Activated T-cell treated with anti-CD3 and anti-CD28 coated beads, Interleukin-2, amount 50 U/mL, for 1 hour (primary cell): Measurements from ENCODE around the gene CREB5.
"Not testable (repeated sequence)": the region's sequence is repeated elsewhere in the genome, so short reads cannot be mapped to it uniquely, and the experiment has no call there.

Experiments used
- DNase-seq: peaks from one replicate; pipeline ENCODE4 v3.0.0-alpha.2; 2020

Gene CREB5, protein sequence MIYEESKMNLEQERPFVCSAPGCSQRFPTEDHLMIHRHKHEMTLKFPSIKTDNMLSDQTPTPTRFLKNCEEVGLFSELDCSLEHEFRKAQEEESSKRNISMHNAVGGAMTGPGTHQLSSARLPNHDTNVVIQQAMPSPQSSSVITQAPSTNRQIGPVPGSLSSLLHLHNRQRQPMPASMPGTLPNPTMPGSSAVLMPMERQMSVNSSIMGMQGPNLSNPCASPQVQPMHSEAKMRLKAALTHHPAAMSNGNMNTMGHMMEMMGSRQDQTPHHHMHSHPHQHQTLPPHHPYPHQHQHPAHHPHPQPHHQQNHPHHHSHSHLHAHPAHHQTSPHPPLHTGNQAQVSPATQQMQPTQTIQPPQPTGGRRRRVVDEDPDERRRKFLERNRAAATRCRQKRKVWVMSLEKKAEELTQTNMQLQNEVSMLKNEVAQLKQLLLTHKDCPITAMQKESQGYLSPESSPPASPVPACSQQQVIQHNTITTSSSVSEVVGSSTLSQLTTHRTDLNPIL

DNA sequence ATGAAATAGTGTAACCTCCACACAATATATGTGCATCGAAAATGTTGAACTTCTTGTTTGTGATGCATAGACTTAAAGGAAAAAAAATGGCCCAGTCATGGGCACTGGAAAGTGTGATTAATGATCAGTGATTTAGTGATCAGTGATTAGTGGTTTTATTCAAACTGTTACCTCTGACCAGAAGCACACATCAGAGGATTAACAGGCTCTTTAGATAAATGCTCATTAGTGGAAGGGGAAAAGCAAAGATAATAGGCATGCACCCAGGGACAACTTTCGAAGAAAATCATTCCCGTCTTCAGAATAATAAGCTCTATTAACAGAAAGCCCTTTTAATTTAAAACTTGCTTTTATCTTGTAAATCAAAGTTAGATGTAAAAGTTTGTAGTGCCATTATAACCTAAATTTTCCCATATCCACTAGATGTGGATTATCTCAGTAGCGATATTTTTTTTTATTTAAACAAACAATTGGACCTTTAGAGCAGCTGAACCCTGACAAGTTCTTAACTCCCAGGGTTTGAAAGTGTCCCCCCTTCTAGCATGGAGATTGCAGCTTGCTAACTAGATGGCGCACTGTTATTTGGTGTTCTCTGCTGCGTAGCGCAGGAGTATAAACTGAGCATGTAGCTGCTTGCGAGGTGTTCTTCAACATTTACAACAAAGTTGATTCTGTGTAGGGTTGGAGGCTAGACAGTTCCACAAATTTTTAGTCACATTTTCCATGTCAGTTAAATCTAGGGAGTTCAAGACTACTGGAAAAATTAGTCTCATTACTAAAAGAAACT lies at the start of gene CREB5:
TSS of gene CREB5 (plus strand) at position 643 of the 787 bp plus-strand sequence. CDS start 397 bp downstream, outside the sequence.
- DNase-seq, result no peak

DNA sequence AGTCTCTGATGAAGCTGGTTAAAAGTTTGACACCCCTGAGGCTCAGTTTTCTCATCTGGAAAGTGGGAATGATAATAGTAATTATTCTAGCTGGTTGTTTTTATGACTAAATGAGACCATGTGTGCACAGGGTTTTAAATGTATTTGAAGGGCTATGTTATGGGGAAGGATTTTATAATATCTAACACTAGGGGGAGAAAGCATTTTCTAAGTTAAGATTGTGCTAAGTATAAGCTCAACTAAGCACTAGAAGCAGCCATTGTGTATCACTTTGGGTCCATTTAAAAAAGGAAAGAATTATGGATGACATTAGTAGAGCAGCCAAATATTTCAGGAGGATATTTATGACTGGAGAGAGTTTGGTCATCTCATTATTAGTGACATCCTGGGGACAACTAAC lies 49.5 kb upstream of the CREB5 start:
- DNase-seq, result no peak

DNA sequence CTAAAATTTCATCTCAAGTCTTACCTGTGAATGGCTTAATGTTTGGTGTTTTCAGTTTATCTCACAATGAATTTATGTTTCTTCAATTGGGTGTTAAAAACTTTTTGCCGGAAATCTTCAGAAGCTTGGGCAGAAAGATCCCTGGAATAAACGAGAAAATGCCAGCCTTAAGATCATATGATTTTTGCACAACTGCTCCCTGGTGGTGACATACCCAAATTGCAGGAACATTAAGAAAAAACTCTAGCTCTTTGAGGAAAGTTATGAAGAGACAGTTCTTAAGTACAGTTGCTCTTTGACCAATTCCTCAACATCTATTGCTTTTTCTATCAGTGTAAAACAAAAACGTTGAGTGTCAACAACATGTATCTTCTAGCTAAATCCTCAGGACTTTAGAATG lies 48.2 kb upstream of the CREB5 start:
- DNase-seq, result no peak

DNA sequence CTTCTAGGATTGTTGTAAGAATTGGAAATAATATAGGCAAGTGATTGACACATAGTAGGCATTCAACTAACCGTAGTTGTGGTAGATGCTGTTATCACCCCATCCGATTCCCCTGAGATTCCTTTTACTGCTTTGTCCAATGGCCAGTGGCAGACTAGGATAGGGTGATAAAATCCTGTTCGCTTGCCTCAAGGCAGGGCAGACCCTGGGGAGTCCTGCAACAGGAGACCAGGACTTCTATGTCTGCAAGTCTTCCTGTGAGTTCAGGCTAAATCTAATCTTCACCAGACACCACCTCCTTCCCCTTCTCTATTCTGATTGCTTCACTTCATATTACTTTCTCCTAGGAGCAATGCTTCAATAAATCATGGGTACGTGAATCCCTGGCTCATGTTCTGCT lies 42.8 kb upstream of the CREB5 start:
- DNase-seq, result no peak

DNA sequence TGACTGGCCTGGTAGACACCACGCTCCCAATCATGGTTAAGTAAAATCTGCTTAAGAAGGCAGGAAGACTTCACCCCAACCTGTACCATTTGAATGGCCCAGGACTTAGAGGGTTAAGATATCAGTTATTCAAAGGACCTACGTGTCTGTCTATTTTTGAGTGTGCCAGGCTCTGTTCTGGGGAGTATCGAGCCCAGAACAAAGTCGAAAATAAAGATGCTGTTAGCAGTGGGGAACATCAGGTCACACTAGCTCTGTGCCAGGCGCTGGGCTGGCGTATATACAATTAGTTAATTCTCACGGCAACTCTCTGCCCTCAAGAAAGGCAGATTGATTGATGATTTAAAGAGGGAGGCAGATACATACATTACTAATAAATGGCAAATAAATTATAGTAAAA lies 40.5 kb upstream of the CREB5 start:
- no peak for DNase-seq

DNA sequence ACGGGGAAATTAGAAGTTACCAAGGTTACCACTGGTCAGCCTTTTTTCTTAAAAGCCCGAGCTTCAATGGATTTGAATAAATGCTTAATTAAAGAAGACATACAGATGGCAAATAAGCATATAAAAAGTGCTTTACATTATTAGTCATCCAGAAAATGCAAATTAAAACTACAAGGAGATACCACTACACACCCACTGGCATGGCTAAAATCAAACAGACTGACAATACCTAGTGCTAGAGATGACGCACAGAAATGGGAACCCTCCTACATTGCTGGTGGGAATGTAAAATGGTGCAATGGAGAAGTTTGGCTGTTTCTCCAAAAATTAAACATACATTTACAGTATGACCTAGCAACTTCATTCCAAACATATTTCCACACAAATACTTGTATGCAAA lies 38.3 kb upstream of the CREB5 start:
- no peak for DNase-seq

DNA sequence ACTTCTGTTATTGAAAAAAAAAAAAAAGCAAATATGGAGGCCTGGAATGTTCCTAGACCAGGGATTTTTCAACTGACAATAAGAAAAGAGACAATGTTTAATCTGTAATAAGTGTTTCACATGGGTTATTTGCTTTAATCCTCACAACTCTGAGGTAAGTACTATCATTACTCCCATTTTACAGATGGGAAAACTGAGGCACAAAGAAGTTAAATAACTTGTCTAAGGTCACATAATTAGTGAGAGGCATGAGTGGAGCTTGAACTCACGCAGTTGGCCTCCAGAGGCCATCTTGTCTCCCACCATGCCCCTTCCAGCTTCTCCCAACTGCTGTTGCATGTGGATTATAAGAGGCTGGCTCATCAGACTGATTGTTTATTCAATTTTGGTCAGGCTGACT lies 36.6 kb upstream of the CREB5 start:
- no peak for DNase-seq

DNA sequence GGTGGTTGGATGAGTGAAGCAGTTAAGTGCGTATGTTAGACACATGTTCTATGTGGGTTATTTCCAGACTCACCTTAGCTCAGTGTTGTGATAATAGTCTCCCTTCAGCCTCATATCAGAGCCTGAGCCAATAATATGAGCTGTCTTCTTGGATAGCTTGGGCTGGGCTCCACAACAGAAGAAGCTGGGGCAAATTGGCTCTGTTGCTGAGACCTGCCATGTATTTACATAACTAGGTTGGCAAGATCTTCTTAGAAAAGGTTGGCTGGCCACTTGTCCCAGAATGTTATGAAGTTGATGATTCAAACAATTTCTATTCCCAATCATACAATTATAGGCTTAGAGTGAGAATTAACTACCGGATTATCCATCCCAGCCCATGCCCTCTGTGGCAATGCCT lies 35.7 kb upstream of the CREB5 start:
- DNase-seq, result no peak

DNA sequence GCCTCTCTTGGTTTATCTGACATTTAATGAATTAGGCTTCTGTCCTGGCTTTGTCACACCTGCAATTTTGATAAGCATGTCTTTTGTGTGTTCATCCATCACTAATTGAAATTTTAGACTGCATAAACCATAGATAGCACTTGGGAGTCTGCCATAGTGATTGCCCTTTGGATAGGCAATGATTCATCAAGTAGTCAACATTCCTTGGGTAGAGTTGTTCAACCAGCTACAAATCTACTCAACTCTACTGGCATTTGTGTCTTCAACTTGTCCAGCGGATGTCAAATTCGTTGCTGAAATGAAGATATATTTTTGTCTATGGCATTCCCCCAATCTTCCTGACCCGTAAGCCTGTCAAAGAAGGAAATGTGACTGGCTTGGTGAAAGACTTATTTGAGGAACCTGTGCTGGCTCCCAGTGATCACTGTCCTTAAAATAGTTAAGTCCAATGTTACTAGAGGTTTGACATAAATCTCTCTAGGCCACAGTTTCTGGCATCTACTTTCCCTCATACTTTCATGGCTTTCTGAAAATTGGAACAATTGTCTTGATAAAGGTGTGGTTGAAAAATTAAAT lies 33.7 kb upstream of the CREB5 start:
- DNase-seq, result no peak

DNA sequence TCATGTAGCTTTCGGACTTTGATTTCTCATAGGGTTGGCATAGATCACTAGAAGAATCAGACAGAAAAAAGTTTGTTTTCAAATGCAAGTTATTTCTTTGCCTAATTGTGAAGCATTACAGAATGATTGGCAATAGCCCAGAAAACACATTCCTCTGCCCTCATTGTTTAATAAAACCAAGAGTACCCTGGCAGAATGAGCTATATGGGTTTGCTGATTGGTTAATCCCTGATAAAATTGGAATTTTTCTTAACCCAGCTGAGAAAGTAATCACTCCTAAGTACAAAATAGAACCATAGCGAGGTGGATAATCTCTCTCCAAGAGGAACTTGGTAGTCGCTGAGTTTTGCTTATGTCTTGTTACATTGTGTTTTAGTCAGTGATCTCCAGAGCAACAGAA lies 30.9 kb upstream of the CREB5 start:
- no peak for DNase-seq

DNA sequence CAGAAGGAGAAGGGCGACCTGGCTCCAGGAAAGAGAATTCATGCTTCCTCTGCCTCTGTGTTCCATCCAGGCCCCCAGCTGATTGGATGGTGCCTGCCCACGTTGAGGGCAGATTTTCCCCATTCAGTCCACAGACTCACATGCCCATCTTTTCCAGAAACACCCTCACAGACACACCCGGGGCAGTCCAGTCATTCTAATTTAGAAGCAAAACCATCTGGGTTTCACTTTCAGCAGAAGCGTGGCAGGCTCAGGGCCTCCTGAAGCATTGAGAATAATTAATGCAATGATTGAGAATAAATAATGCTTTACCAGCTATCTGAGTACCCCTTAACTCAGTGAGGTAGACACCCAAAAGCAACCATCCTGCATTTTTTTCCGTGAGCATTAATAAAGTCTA lies 30.2 kb upstream of the CREB5 start:
- no peak for DNase-seq

DNA sequence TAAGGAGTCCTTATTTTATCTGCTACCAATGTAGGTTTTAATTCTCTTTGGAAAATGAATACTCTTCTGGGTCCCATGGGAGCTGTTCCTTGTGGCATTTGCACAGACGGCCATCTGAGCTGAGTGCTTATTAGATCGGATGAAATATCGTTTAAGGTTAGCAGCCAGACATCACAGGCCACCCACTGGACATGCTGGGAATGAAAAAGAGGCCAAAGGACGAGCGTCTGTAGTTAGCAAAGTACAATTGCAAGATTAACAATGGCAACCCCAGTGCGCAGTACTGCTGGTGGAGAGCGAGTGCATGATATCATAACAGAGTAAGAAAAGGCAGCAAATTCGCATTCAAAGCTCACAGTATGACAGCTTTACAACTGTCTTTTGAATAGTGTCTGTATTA lies 28.3 kb upstream of the CREB5 start:
- no peak for DNase-seq

DNA sequence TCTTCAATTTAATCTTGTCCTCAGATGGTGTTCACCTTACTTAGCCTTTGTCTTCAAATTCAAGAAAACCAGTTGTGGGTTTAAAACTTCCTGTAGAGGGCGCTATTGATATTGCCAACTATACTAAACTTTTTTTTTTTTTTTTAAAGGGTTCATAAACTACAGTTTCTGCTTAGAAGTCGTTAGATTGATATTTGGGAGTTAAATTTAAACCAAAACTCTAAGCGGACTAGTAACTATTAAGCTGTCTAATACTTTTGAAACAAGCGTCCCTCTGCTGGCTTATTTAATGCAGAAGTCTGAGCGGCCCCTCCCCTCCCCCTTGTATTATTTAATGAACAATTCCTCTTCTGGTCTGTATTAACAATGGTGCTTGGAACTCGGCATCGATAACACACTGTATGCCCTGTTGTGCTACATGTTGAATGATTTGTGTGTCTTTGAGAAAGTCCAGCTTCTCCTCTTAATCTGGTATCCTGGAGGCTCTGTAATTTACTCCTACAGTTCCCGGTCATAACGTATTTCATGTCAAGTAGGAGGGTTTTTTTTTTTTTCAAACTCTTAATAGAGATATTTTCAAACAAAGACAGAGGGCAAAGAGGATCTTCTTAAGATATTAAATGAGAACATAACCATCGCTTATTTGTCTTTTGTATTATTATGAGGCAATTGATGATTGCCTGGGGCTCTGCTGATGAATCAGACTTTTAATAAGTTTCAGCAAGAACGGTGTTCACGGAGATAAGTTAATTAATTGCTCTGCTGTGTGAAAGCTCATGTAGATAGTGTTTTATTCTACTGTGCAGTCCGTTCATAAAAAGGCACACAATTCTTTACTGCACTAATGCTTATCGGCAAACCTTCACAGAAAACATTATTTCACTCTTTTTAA lies 22.6 kb upstream of the CREB5 start:
- no peak for DNase-seq

DNA sequence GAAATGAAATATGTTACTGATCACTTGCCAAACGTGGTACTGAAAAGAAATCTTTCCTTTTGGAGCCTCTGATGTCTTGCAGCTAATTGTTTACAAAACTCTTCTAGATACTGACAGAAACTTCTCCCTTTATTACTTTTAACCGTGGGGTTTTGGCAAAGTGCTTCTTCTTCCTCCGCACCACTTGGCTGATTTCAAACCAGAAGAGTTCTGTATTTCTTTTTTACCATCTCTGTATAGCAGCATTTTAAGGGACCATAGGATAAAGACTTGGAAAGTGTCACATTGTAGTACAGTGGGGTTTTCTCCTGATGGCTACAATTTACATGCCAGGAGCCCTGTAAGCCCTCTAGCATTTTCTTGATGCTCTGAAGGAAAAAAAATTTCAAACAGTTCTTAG lies 21.9 kb upstream of the CREB5 start:
- no peak for DNase-seq

DNA sequence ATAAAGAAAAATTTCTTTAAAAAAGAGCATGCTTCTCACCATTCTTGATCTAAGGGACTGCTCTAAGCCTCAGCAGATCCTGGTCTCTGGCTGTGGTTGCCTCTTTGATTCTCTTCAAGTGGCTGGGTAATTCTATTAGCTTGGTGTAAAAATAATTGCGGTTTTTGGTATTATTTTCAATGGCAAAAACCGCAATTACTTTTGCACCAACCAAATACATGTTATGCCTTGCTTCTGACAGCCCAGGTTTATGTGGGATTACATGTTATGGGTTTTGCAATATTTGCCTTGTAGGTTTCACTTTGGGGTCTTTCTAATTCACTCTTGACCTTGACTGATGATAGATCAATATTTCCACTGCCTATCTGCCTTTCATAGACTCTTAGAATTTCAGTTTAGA lies 20.0 kb upstream of the CREB5 start:
- DNase-seq, result no peak

DNA sequence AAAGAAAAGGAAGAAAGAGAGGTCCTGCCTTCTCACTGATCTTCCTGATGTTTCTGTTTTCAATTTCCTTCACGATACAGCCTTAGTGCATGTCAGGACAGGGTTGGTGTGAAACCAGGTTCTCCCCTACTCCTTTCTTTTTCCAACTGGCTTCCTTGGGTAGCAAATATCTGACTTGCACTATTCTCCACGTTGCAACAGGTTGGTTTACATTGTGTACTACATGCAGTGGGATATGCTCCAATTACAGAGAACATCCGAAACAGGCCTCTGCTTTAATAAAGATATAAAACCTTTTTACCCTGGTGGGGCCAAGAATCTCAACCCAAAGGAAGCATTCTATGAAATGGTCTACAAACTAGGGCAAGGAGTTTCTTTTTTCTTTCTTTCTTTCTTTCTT lies 16.9 kb upstream of the CREB5 start:
- no peak for DNase-seq

DNA sequence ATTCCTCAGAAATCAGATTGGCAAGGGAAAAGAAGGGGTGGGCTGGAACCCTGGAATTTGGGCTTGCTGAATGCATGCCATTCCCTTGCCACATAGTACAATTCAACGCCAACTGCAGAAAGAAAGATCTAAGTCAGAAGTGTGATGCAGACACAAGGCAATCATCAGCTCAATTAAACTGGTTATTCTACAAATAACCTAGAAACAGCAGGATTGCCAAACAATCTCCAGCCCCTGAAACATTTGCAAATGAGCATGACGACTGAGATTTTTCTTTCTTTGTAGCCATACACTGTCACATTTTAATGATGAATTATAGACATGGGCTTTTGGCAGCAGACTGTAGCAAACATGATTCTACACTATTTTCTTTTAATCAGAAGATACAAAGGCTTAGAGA lies 16.5 kb upstream of the CREB5 start:
- DNase-seq, result no peak

DNA sequence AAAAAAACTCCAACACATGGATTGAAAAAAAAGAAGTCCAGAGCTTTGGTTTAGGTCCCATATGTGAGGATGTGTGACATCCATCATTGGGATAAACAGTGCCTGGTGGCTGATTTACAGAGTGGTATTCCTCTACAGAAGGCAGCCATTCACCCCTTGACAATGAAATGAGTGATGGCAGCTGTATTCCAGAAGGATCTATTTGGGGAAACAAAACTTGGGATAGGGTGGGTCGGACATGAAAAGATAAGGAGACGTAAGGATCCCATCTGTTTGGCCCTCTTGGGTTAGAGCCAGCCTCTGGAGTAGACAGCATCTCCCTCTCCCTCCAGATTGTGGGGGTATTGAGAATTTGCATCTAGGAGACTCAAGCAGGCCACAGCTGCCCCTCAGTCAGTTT lies 15.2 kb upstream of the CREB5 start:
- DNase-seq, result no peak

DNA sequence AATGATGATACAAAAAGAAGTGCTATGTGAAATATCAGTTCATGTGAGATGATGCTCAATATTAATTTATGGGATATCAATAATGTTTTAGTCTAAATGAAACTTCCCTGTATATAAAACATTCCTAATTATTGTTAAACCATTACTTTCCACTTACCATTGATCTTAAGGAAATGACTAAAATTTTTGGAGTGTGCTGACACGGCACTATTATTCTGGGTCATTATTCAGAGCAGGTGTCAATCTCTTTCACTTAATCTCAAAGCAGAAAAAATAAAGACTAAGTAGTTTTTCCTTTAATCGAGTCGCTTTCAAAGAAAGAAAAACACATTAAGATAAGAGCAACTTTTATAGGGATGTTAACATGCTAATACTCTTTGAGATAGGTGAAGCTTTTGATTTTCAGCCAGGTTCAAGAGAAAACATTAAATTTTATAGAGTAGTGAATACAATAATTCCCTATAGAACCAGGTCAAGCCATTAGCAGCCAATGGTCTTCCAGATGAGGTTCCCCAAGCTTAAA lies 11.4 kb upstream of the CREB5 start:
- DNase-seq, result no peak

DNA sequence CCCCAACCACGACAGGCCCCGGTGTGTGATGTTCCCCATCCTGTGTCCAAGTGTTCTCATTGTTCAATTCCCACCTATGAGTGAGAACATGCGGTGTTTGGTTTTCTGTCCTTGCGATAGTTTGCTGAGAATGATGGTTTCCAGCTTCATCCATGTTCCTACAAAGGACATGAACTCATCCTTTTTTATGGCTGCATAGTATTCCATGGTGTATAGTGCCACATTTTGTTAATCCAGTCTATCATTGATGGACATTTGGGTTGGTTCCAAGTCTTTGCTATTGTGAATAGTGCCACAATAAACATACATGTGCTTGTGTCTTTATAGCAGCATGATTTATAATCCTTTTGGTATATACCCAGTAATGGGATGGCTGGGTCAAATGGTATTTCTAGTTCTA lies 10.8 kb upstream of the CREB5 start:
- DNase-seq, result not testable (repeated sequence)

DNA sequence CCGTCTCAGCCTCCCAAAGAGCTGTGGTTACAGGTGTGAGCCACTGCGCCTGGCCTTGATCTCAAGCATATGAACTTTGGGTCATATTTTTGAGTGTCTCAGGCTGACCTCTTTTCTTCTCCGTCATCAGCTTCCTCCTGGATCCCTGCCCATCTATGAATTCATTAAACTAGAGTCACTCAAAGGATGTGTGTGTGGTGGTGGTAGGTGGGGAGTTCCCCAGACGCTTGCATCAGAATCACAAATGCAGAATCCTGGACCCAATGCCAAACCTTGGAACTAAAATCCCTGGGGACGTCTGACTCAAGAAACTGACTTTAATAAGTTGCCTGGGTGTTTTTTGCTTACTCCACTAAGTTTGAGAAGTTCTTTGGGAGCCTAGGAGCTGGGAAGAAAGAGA lies 6.7 kb upstream of the CREB5 start:
- DNase-seq, result no peak

DNA sequence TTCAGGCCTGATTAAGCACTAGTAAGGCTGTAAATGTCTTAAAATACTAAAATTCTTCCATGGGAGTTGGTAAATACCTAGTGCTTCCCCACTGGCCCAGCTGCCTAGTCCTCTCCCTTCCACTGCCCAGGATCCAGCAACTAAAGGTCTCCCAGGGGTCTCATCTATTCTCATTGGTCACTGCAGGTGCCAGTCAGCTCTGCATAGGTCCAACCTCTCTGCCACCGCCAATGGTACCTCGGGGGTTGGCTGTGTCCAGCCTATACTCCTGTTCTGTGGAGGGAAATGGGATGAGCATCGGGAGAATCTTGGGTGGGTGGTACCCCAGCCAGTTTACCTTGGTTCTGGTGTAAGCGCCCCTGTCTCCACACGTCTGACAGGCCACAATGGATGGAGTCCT lies 6.1 kb upstream of the CREB5 start:
- DNase-seq, result no peak

DNA sequence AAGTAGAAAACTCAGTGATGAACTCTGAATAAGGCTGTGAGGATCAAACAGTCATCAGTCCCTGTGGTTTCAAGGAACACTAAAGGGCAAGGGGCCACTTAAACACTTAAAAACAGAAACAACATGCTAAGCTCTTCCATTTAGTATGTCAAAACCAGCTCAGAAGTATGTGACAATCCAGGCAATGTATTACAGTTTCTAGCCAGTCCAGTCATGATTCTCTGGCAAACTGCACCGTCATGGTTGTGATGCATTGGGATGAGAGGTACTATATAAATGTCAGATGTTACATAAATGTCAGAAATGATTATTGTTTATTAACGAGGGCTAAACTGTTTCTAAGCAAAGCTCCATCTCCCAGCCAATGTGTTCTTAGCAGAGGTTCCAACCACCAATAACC lies 4.7 kb upstream of the CREB5 start:
- no peak for DNase-seq
